Vagina (tissue), 2 donors: ENCODE results near the gene NDRG2.

ENCODE experiments used
- POLR2A ChIP-seq, 2 donors: fragments of 450-650 bp; IDR thresholded peaks; one replicate each; pipeline ENCODE4 v1.6.1; 2017; ENCODE audit warnings: antibody characterized with exemption in 2 of 2, mild to moderate bottlenecking in 2 of 2, moderate library complexity in 2 of 2
- POLR2AphosphoS5 ChIP-seq, 2 donors: sonication (generic); formaldehyde crosslinking; IDR thresholded peaks; one replicate each; pipeline ENCODE4 v1.9.0; 2017; ENCODE audit warnings: antibody characterized with exemption in 2 of 2, mild to moderate bottlenecking in 2 of 2, low read depth in 1 of 2; ENCODE audit not compliant: insufficient read depth in 1 of 2
- TF ChIP-seq, protein P1 (sequence below), 3 experiments: fragments of 450-650 bp in 2 of 3; fragments of 200-600 bp in 1 of 3; sonication (generic) in 1 of 3; IDR thresholded peaks; one replicate each; pipeline ENCODE4 v1.5.1; 2017 to 2019; ENCODE audit warnings: antibody characterized with exemption in 3 of 3, mild to moderate bottlenecking in 2 of 3, moderate library complexity in 2 of 3

DNA sequence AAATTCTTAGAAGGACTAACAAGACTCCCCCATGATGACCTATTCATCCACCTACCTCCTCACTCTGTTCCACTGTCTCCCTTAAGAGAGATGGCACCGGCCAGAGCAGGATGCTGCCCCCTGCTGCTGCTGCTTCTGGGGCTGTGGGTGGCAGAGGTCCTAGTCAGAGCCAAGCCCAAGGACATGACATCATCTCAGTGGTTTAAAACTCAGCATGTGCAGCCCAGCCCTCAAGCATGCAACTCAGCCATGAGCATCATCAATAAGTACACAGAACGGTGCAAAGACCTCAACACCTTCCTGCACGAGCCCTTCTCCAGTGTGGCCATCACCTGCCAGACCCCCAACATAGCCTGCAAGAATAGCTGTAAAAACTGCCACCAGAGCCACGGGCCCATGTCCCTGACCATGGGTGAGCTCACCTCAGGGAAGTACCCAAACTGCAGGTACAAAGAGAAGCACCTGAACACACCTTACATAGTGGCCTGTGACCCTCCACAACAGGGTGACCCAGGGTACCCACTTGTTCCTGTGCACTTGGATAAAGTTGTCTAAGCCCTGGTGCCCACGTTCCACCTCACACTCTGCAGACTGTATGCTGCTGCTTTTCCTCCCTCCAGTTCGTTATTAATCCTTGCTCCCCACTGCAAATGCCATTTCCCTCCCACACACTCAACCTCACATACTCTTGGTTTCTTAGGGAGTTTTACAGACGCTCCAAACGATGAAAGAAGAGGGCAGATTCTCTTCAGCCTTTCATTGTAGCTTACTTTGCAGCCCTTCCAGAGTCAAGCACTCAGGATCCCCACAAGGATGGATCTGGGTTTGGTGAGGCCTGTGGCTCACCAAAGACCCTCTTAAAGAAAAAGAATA, 33.2 kb upstream of the NDRG2 start, which contains the start of gene RNASE8:
- TF ChIP-seq, protein P1, sequence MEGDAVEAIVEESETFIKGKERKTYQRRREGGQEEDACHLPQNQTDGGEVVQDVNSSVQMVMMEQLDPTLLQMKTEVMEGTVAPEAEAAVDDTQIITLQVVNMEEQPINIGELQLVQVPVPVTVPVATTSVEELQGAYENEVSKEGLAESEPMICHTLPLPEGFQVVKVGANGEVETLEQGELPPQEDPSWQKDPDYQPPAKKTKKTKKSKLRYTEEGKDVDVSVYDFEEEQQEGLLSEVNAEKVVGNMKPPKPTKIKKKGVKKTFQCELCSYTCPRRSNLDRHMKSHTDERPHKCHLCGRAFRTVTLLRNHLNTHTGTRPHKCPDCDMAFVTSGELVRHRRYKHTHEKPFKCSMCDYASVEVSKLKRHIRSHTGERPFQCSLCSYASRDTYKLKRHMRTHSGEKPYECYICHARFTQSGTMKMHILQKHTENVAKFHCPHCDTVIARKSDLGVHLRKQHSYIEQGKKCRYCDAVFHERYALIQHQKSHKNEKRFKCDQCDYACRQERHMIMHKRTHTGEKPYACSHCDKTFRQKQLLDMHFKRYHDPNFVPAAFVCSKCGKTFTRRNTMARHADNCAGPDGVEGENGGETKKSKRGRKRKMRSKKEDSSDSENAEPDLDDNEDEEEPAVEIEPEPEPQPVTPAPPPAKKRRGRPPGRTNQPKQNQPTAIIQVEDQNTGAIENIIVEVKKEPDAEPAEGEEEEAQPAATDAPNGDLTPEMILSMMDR (IDR thresholded peaks at IDR 0.05): no peak
- TF ChIP-seq POLR2AphosphoS5 (IDR thresholded peaks at IDR 0.05; ENCODE audit: insufficient read depth in 1 of 2, low read depth in 1 of 2): no peak
- no peak for TF ChIP-seq POLR2A (IDR thresholded peaks at IDR 0.05)
